IPS-20b (cell line): ENCODE results near the gene XPC.

Experiments used
- H3K27ac ChIP-seq: one replicate; pipeline ENCODE4 v1.5.1; 2013; ENCODE audit warnings: low read length
- H3K27me3 ChIP-seq: 2 replicates; pipeline ENCODE4 v1.6.1; 2013; ENCODE audit warnings: mild to moderate bottlenecking, low read length, inconsistent platforms; ENCODE audit not compliant: insufficient read depth
- H3K36me3 ChIP-seq: 2 replicates; pipeline ENCODE4 v1.6.1; 2013; ENCODE audit warnings: low read depth, mild to moderate bottlenecking, inconsistent platforms, low read length, moderate library complexity; ENCODE audit not compliant: insufficient read depth
- H3K4me1 ChIP-seq: 2 replicates; pipeline ENCODE4 v1.6.1; 2013; ENCODE audit warnings: mild to moderate bottlenecking, control low read depth, inconsistent platforms, low read length, moderate library complexity; ENCODE audit not compliant: insufficient read depth
- H3K4me3 ChIP-seq: 2 replicates; pipeline ENCODE4 v1.5.1; 2013; ENCODE audit warnings: mild to moderate bottlenecking, low read length, inconsistent platforms
- H3K9ac ChIP-seq: 2 replicates; pipeline ENCODE4 v1.6.1; 2013; ENCODE audit warnings: low read depth, mild to moderate bottlenecking, inconsistent platforms, low read length, moderate library complexity
- H3K9me3 ChIP-seq: 2 replicates; pipeline ENCODE4 v1.6.1; 2013; ENCODE audit warnings: mild to moderate bottlenecking, low read depth, low read length, inconsistent platforms; ENCODE audit not compliant: insufficient read depth

The XPC gene

DNA sequence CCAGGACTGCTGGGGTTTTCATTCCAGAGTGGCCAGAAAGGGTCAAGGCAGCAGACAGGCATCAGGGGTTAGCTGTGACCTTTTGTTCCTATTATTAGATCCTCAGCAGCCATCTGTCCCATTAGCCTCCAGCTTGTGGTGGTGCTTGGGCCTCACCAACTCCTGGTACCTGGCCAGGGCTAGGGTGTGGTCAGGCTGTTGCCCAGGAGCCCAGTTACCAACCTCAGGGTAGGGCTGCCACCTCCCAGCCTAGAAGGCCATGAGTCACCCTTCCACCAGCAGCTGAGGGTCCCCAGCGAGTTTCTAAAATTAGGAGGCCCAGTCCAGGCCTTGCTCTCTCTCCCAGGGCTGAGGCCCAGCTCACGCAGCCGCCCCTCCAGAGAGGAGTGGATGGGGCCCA is 41.4 kb downstream of the XPC start:
- Histone ChIP-seq H3K9ac (no peak overlapping the region), H3K9me3 (no peaks in the 10 kb centered on the region), H3K36me3 (peaks cover 80% of the 10 kb centered on the region), H3K27me3 (no peaks in the 10 kb centered on the region), H3K27ac (no peak overlapping the region), H3K4me3 (no peak overlapping the region), H3K4me1 (no peaks in the 10 kb centered on the region)

DNA sequence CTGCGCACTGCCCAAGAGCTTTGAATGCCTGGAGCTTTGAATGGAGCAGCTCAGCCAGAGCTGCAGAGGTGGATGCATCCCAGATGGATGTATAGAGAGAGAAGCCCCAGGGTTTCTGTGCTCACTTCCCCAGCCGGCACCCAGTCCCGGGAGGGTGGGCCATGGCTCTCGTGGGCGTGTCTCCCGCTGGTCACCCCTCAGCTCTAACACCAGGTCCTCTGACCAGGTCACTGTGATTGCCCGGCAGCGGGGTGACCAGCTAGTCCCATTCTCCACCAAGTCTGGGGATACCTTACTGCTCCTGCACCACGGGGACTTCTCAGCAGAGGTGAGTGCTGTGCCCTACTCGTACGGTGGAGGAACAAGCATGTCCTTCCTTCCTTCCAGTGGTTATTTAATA is 42.8 kb downstream of the XPC start:
- Histone ChIP-seq H3K27me3 (no peaks in the 10 kb centered on the region), H3K9ac (no peak overlapping the region), H3K9me3 (no peaks in the 10 kb centered on the region), H3K36me3 (peaks cover 89% of the 10 kb centered on the region), H3K27ac (no peak overlapping the region), H3K4me3 (no peak overlapping the region), H3K4me1 (no peaks in the 10 kb centered on the region)

- Histone ChIP-seq H3K27me3 (no peaks in the 10 kb centered on the region), H3K4me1 (no peaks in the 10 kb centered on the region), H3K4me3 (no peak overlapping the region), H3K36me3 (peaks cover 88% of the 10 kb centered on the region), H3K9me3 (no peaks in the 10 kb centered on the region), H3K9ac (no peak overlapping the region), H3K27ac (no peak overlapping the region)
Measured at GRCh38 chr3:14134291-14134690, 44.1 kb downstream of the XPC start.

DNA sequence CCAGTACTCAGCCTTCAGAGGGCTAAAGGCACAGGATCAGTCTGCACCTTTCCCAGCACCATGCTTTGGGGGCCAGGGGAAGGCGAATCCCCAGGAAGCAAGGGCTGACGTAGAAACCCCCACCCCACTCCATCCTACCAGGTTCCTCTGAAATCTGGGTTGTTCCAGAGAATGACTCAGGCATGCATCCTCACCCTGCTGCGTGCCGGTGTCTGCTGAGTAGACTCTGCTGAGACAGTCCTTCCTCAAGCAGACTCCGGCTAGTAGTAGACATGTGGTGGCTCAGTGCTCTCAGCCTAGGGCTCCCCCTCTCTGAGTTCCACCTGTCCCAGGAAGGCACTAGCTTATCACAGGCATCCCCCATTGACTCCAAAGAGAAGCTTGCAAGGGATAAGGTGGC is 44.5 kb downstream of the XPC start:
- Histone ChIP-seq H3K36me3 (peaks cover 86% of the 10 kb centered on the region), H3K9ac (no peak overlapping the region)

GRCh38 chr3:14133188-14133800 is 45.1 kb downstream of the XPC start:
- Histone ChIP-seq H3K9me3 (no peaks in the 10 kb centered on the region), H3K4me3 (no peak overlapping the region), H3K36me3 (peaks cover 87% of the 10 kb centered on the region), H3K9ac (no peak overlapping the region), H3K27ac (no peak overlapping the region), H3K27me3 (no peaks in the 10 kb centered on the region), H3K4me1 (no peaks in the 10 kb centered on the region)

More for the DNA sequence above, 44.5 kb downstream of the XPC start:
- Histone ChIP-seq H3K27ac (no peak overlapping the region), H3K27me3 (no peaks in the 10 kb centered on the region), H3K4me1 (no peaks in the 10 kb centered on the region), H3K4me3 (no peak overlapping the region), H3K9me3 (no peaks in the 10 kb centered on the region)

DNA sequence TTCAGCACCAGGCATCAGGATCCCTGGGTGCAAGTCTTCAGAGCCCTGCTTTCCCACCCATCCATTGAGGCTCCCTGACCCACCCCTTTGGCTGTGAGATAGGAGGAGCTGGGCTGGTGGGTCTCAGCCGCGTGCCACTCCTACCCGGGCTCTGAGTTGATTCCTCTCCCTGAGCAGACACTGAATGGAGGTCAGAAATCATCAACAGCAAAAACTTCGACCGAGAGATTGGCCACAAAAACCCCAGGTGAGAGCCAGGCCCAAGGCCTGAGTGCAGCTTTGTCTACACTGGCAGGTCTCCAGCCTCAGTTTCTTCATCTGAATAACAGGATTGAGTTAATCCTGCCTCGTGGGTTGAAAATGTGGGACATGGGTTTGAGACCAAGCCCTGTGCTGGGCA is 45.7 kb downstream of the XPC start:
- Histone ChIP-seq H3K9me3 (no peaks in the 10 kb centered on the region), H3K27ac (no peak overlapping the region), H3K4me3 (no peak overlapping the region), H3K4me1 (no peaks in the 10 kb centered on the region), H3K27me3 (no peaks in the 10 kb centered on the region), H3K9ac (no peak overlapping the region), H3K36me3 (peaks cover 83% of the 10 kb centered on the region)

- H3K9ac ChIP-seq: no peak overlapping the region
- H3K4me3 ChIP-seq: no peak overlapping the region
- peaks cover 84% of the 10 kb centered on the region for H3K36me3 ChIP-seq
- H3K4me1 ChIP-seq: no peaks in the 10 kb centered on the region
- H3K27me3 ChIP-seq: no peaks in the 10 kb centered on the region
- no peak overlapping the region for H3K27ac ChIP-seq
- no peaks in the 10 kb centered on the region for H3K9me3 ChIP-seq
Measured at GRCh38 chr3:14132120-14132519, 46.3 kb downstream of the XPC start.

DNA sequence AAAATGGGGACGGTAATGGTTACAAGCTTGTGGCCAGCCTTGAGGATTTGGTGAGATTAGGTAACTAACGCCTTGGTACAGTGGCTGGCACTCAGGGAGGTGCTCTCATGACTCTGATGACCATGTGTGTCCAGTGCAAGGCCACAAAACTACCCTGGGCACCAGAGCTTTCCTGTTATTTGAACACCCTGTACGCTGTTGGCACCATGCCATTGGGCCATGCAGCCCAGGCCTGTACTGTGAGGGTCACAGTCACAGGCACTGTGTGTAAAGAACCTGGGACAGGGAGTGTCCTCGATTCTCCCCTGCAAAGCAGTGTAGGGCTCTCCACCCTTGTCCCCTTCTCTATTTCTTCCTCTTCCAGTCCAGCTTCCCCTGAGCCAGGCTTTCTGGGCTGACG is 47.3 kb downstream of the XPC start:
- H3K27ac ChIP-seq: no peak overlapping the region
- no peak overlapping the region for H3K4me3 ChIP-seq
- no peak overlapping the region for H3K9ac ChIP-seq
- H3K4me1 ChIP-seq: peaks cover 2% of the 10 kb centered on the region
- H3K36me3 ChIP-seq: peaks cover 80% of the 10 kb centered on the region
- H3K9me3 ChIP-seq: no peaks in the 10 kb centered on the region
- H3K27me3 ChIP-seq: no peaks in the 10 kb centered on the region

GRCh38 chr3:14130707-14131106 is 47.7 kb downstream of the XPC start:
- Histone ChIP-seq H3K27ac (no peak overlapping the region), H3K36me3 (peaks cover 76% of the 10 kb centered on the region)

GRCh38 chr3:14130230-14130629 is 48.2 kb downstream of the XPC start:
- H3K36me3 ChIP-seq: peaks cover 71% of the 10 kb centered on the region
- no peak overlapping the region for H3K27ac ChIP-seq

More at GRCh38 chr3:14130707-14131106, 47.7 kb downstream of the XPC start:
- H3K4me1 ChIP-seq: peaks cover 5% of the 10 kb centered on the region
- no peak overlapping the region for H3K9ac ChIP-seq
- H3K9me3 ChIP-seq: no peaks in the 10 kb centered on the region
- H3K4me3 ChIP-seq: no peak overlapping the region
- no peaks in the 10 kb centered on the region for H3K27me3 ChIP-seq

DNA sequence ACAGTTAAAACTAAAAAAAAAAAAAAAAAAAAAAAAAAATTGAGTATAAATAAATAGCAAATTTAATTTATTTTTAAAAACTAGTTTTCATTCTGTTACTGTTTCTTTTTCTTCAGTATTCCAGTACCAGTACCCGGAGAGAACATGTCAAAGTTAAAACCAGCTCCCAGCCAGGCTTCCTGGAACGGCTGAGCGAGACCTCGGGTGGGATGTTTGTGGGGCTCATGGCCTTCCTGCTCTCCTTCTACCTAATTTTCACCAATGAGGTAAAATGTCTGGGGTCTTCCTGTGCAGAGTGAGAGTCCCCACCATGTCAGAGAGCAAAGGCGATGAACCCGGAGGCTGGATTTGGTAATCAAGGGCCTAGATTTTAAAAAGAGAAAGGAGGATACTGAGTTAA is 49.1 kb downstream of the XPC start:
- Histone ChIP-seq H3K4me1 (peaks cover 5% of the 10 kb centered on the region), H3K9me3 (no peaks in the 10 kb centered on the region), H3K4me3 (no peak overlapping the region), H3K9ac (no peak overlapping the region), H3K36me3 (peaks cover 62% of the 10 kb centered on the region), H3K27me3 (no peaks in the 10 kb centered on the region), H3K27ac (no peak overlapping the region)

More at GRCh38 chr3:14130230-14130629, 48.2 kb downstream of the XPC start:
- H3K4me1 ChIP-seq: peaks cover 5% of the 10 kb centered on the region
- H3K27me3 ChIP-seq: no peaks in the 10 kb centered on the region
- H3K9ac ChIP-seq: no peak overlapping the region
- no peaks in the 10 kb centered on the region for H3K9me3 ChIP-seq
- H3K4me3 ChIP-seq: no peak overlapping the region

DNA sequence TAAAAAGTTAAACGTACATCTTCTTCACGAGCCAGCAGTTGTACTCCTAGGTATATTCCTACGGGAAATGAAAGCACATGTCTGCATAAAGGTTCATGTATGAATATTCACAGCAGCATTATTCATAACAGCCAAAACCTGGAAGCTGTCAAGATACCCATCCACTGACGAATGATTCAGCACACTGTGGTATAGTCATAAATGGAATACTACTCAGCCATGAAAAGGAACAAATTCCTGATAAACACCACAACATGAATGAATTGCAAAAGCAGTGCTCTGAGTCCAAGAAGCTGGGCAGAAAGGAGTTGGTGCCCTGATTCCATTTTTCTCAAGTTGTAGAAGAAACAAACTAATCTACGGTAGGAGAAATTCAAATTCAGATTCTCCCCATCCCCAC is 49.7 kb downstream of the XPC start:
- H3K9me3 ChIP-seq: no peaks in the 10 kb centered on the region
- H3K9ac ChIP-seq: no peak overlapping the region
- peaks cover 5% of the 10 kb centered on the region for H3K4me1 ChIP-seq
- H3K4me3 ChIP-seq: no peak overlapping the region
- peaks cover 56% of the 10 kb centered on the region for H3K36me3 ChIP-seq
- H3K27ac ChIP-seq: no peak overlapping the region
- no peaks in the 10 kb centered on the region for H3K27me3 ChIP-seq
